ENCODE results near the gene IQGAP3.

DNA sequence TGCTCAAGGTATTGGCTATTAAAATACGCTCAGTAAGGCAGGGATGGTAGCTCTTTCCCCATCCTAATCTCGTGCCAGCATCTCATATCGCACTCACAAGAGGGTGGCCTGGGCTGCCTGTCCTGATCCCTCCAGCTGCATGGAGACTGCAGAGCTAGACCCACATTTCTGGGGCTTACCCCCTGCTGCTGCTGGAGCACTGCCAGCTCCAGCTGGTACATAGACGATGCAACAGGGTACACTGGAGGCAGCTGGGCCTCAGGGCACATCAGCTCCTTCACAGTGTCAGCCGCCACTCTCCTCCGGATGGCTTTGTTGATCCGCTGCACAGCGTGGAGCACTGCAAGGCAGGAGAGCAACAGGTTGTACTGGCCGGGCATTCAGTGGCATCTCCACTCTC lies 16.0 kb downstream of the IQGAP3 start:
- TF ChIP-seq, protein P1, sequence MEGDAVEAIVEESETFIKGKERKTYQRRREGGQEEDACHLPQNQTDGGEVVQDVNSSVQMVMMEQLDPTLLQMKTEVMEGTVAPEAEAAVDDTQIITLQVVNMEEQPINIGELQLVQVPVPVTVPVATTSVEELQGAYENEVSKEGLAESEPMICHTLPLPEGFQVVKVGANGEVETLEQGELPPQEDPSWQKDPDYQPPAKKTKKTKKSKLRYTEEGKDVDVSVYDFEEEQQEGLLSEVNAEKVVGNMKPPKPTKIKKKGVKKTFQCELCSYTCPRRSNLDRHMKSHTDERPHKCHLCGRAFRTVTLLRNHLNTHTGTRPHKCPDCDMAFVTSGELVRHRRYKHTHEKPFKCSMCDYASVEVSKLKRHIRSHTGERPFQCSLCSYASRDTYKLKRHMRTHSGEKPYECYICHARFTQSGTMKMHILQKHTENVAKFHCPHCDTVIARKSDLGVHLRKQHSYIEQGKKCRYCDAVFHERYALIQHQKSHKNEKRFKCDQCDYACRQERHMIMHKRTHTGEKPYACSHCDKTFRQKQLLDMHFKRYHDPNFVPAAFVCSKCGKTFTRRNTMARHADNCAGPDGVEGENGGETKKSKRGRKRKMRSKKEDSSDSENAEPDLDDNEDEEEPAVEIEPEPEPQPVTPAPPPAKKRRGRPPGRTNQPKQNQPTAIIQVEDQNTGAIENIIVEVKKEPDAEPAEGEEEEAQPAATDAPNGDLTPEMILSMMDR (IDR thresholded peaks at IDR 0.05): no peak
- no peak for TF ChIP-seq POLR2A (IDR thresholded peaks at IDR 0.05)

All from transverse colon (tissue), 3 donors.